Muscle layer of colon (tissue), 2 donors: Measurements from ENCODE around the gene CDC42BPB.

Experiments used
- H3K27ac ChIP-seq: one replicate; pipeline ENCODE4 v1.7.0; 2013; ENCODE audit warnings: low read depth, mild to moderate bottlenecking, low read length, moderate library complexity
- H3K27me3 ChIP-seq, 2 donors: one replicate each; pipeline ENCODE4 v1.7.0; 2013; ENCODE audit warnings: low read length in 2 of 2, mild to moderate bottlenecking in 2 of 2; ENCODE audit not compliant: insufficient read depth in 2 of 2, control insufficient read depth in 1 of 2
- H3K36me3 ChIP-seq: one replicate; pipeline ENCODE4 v1.7.0; 2013; ENCODE audit warnings: mild to moderate bottlenecking, low read length; ENCODE audit not compliant: insufficient read depth
- H3K4me1 ChIP-seq: one replicate; pipeline ENCODE4 v1.7.0; 2013; ENCODE audit warnings: mild to moderate bottlenecking, low read length; ENCODE audit not compliant: insufficient read depth
- H3K4me3 ChIP-seq, 2 donors: one replicate each; pipeline ENCODE4 v1.7.0; 2013; ENCODE audit warnings: low read length in 2 of 2, low read depth in 1 of 2, mild to moderate bottlenecking in 1 of 2, moderate library complexity in 1 of 2
- H3K9ac ChIP-seq: one replicate; pipeline ENCODE4 v1.7.0; 2013; ENCODE audit warnings: low read length
- H3K9me3 ChIP-seq: one replicate; pipeline ENCODE4 v1.7.0; 2013; ENCODE audit warnings: mild to moderate bottlenecking, low read length
- donor health status: abdominal sarcoma.
- donor health status: Adenocarcinoma of cecum.

Gene CDC42BPB

DNA sequence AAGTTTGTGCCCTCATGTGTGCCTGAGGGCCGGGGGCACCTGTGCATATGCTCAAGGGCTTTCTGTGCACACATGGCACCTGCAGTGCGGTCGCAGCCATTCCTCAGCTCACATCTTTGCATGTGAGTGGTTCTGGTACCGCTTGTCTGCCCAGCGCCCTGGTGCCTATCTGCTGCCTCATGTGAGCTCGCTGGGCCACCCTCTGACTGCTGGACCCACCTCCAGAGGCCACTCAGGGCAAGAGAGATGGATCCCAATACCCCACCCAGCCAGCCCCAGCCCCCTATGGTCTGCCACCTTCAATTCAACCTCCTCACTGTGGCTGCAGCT is 140.3 kb downstream of the CDC42BPB start:
- no peak overlapping the region for H3K9ac ChIP-seq
- H3K9me3 ChIP-seq: no peaks in the 10 kb centered on the region
- no peak overlapping the region for H3K4me3 ChIP-seq
- peaks cover 0 to 3% of the 10 kb centered on the region in 2 donors for H3K27me3 ChIP-seq
- H3K4me1 ChIP-seq: no peaks in the 10 kb centered on the region
- no peak overlapping the region for H3K27ac ChIP-seq
- H3K36me3 ChIP-seq: no peaks in the 10 kb centered on the region

DNA sequence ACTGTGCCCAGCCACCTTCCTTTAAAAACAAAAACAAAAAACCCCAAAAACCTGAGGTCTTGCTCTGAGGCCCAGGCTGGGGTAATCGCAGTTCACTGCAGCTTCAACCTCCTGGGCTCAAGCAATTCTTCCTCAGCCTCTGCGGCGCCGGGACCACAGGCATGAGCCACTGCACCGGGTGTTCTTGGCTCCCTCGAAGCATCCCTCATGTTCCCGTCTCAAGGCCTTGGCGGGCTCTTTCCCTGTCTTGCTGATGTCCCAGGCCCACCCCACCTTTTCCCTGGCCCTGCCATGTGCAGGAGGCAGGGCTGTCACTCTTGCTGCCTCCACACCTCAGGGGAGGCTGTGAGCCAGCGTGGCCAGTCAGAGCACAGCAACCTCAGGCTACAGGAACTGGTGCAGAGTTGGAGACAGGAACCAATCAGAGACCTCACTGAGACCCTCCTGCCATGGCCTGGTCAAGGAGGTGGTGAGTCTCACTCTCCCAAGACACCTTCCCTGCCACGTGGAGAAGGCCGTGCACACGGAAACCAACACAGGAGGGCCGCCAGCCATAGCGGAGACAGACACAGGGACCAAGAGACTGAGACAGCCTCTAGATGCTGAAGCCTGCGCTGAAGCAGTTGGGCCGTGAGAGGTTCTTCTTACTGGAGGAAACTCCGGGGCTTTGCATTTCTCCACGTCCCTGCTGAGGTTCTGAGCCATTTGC is 140.8 kb downstream of the CDC42BPB start:
- Histone ChIP-seq H3K9me3 (no peaks in the 10 kb centered on the region), H3K27ac (no peak overlapping the region), H3K9ac (no peak overlapping the region), H3K27me3 (no peaks in the 10 kb centered on the region), H3K4me1 (no peaks in the 10 kb centered on the region), H3K4me3 (no peak overlapping the region), H3K36me3 (no peaks in the 10 kb centered on the region)

DNA sequence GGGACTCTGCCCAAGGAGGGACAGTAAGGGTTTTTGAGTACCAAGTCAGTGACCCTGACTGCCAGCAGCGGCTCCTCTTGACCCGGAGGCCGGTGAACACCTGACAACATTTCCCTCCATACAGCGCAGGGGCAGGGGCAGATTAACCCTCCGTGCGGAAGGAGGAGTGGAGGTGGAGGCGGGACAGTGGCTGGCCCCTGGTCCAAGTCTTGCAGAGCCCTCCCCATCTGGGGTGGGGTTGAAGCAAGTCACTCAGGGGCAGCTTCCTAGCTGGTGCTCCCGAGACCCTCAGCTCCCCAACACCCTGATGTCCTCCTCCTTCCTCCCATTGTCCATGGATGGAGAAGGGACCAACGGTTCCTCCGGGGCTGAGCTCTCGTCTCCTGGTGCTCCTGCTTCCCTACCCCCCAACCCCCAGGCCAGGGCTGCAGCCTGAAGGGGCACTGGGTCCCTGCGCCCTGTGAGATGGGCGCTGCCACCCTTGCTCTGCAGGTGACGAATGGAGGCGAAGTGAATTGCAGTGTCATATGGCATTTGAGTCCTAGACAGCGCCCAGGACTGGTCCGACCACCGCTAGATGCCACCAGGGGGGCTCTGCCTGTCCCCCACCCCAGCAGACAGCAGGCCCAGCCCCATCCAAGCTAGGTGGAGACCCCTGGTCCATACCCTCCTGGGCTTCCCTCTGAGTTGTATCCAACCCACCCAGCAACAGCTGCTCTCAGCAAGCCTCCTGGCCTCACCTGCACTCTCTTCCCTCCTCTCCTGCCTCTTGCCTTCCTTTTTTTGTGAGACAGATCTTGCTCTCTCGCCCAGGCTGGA is 141.8 kb downstream of the CDC42BPB start:
- H3K4me1 ChIP-seq: no peaks in the 10 kb centered on the region
- no peaks in the 10 kb centered on the region for H3K9me3 ChIP-seq
- no peaks in the 10 kb centered on the region for H3K36me3 ChIP-seq
- no peak overlapping the region for H3K4me3 ChIP-seq
- no peak overlapping the region for H3K27ac ChIP-seq
- no peaks in the 10 kb centered on the region for H3K27me3 ChIP-seq
- H3K9ac ChIP-seq: no peak overlapping the region

DNA sequence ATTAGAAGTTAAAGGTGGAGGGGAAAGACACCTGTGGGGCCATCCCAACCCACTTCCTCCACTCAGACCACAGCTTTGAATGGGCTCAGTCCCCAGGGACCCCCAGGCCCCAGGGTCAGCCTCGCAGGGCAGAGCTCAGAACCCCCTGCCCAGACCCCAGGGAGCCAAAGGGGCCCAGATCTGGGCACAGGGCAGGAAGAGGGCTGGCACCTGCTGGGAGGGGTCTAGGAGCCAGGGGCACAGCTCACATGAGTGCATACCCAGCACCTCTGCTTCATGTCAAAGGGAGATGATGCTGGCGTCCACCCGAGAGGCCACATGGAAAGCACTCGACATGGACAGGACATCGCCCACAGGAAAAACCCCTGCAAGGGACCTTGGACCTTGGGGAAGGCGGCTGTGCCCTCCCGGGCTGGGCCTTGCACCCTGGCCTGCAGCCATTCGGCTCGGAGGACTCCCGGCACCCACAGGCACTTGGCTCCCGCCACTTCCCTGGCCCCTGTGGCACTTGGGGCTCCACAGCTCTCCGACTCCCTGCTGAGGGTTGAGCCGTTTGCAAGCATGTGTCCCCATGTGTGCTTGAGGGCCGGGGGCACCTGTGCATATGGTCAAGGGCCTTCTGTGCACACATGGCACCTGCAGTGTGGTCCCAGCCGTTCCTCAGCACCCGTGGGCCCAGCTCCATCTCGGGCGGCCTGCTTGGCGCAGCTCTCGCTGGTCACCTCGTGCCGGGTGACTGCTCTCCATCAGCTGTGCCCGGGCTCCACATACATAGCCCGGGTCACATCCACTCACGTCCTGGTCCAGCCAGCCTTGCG is 142.7 kb downstream of the CDC42BPB start:
- Histone ChIP-seq H3K9me3 (no peaks in the 10 kb centered on the region), H3K4me3 (no peak overlapping the region), H3K27me3 (no peaks in the 10 kb centered on the region), H3K9ac (no peak overlapping the region), H3K36me3 (no peaks in the 10 kb centered on the region), H3K4me1 (no peaks in the 10 kb centered on the region), H3K27ac (no peak overlapping the region)

- no peak overlapping the region for H3K4me3 ChIP-seq
Measured at GRCh38 chr14:102913341-102914211, 143.8 kb downstream of the CDC42BPB start.

GRCh38 chr14:102911991-102912761 is 145.2 kb downstream of the CDC42BPB start:
- Histone ChIP-seq H3K36me3 (no peaks in the 10 kb centered on the region), H3K4me1 (no peaks in the 10 kb centered on the region), H3K27ac (no peak overlapping the region), H3K9me3 (no peaks in the 10 kb centered on the region), H3K9ac (no peak overlapping the region), H3K4me3 (no peak overlapping the region), H3K27me3 (no peaks in the 10 kb centered on the region)

More at GRCh38 chr14:102913341-102914211, 143.8 kb downstream of the CDC42BPB start:
- Histone ChIP-seq H3K27me3 (no peaks in the 10 kb centered on the region), H3K9me3 (no peaks in the 10 kb centered on the region), H3K36me3 (no peaks in the 10 kb centered on the region), H3K27ac (no peak overlapping the region), H3K9ac (no peak overlapping the region), H3K4me1 (no peaks in the 10 kb centered on the region)

DNA sequence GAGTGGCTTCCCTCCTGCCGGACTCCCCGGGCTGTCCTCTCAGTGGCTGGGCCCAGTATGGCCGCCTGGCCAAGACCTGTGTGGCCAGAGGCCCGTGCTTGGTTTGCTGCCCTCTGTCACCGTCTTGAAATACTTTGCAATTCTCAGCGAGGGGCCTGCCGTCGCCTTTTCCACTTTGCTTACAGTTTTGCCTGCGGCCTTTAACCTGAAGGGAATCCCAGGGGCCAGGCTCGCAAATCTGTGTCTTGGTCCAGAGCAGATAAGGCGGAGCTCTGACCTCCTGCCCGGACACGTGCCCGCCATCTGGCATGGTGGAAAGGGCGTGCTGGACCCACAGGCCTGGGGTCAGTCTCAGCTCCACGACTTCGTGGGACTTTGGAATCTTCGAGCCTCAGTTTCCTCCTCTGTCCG is 145.8 kb downstream of the CDC42BPB start:
- no peaks in the 10 kb centered on the region for H3K9me3 ChIP-seq
- H3K4me3 ChIP-seq: no peak overlapping the region
- no peak overlapping the region for H3K9ac ChIP-seq
- no peaks in the 10 kb centered on the region for H3K36me3 ChIP-seq
- no peaks in the 10 kb centered on the region for H3K27me3 ChIP-seq
- no peaks in the 10 kb centered on the region for H3K4me1 ChIP-seq
- H3K27ac ChIP-seq: no peak overlapping the region

- Histone ChIP-seq H3K9me3 (no peaks in the 10 kb centered on the region), H3K27ac (no peak overlapping the region), H3K9ac (no peak overlapping the region), H3K27me3 (no peaks in the 10 kb centered on the region), H3K36me3 (peaks cover 4% of the 10 kb centered on the region), H3K4me3 (no peak overlapping the region), H3K4me1 (no peaks in the 10 kb centered on the region)
Measured at GRCh38 chr14:102910442-102910841, 146.9 kb downstream of the CDC42BPB start.

DNA sequence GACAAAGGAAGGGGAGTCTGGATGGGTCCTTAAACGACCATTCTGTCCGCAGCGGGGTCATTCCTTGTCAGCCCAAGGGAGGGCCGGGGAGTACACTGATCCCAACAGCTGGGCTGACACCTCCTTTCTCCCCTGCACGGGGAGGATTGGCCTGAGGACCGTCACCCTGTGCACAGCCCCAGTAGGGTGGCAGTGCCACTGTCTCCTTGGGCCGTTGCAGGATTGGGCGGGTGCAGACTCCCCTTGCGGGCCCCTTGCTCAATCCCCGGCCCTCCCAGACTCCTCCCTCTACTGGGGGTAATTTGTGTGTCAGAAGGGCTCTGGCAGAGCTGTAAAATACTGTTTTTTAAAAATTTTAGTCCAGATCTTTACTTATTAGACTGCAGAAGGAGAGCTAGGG is 147.4 kb downstream of the CDC42BPB start:
- no peak overlapping the region for H3K9ac ChIP-seq
- no peak overlapping the region for H3K27ac ChIP-seq
- no peaks in the 10 kb centered on the region for H3K27me3 ChIP-seq
- no peak overlapping the region for H3K4me3 ChIP-seq
- H3K9me3 ChIP-seq: no peaks in the 10 kb centered on the region
- H3K36me3 ChIP-seq: peaks cover 9% of the 10 kb centered on the region
- no peaks in the 10 kb centered on the region for H3K4me1 ChIP-seq

- H3K9me3 ChIP-seq: no peaks in the 10 kb centered on the region
- no peak overlapping the region for H3K9ac ChIP-seq
- H3K36me3 ChIP-seq: peaks cover 10% of the 10 kb centered on the region
- H3K4me1 ChIP-seq: no peaks in the 10 kb centered on the region
- H3K27ac ChIP-seq: no peak overlapping the region
- no peaks in the 10 kb centered on the region for H3K27me3 ChIP-seq
- no peak overlapping the region for H3K4me3 ChIP-seq
Measured at GRCh38 chr14:102909462-102909861, 147.9 kb downstream of the CDC42BPB start.
